ENCODE results near the gene SMIM33. TPM values are rescaled to one million over a fixed set of nuclear protein-coding genes. Genes with fewer than 3 reads are reported as not detected.
"Not testable (repeated sequence)": the region's sequence is repeated elsewhere in the genome, so short reads cannot be mapped to it uniquely, and the experiment has no call there.

SMIM33 gene
- total and polyA plus RNA-seq, 9 of the 15 experiments (the other 6 are each of a cell fraction or from before 2014, with no cell fraction given), result not detected

GRCh38 chr5:139503036-139503817 lies 32.4 kb downstream of the SMIM33 start (continued):
- TF ChIP-seq MLLT1 (IDR thresholded peaks at IDR 0.05) (peak; percentile 37 to 76; a peak in 1 of 4 replicates), CHAMP1 (IDR thresholded peaks at IDR 0.05) (peak; percentile 95), JUN (CRISPR knock-in tag; IDR thresholded peaks at IDR 0.05; ENCODE audit: borderline replicate concordance) (0 out of 2 replicates have a peak, but pooled peaks have one; percentile 82), ZBTB1 (CRISPR knock-in tag; IDR thresholded peaks at IDR 0.05; ENCODE audit: borderline replicate concordance, low read depth) (peak; percentile 74; the same call in 1 of the 2 replicates), CREB1 (CRISPR knock-in tag; IDR thresholded peaks at IDR 0.05) (peak; percentile 66; the same call in 1 of the 2 replicates), CBX1 (IDR thresholded peaks at IDR 0.05; ENCODE audit: low read depth) (0 out of 2 replicates have a peak, but pooled peaks have one; percentile 55), FOXM1 (IDR thresholded peaks at IDR 0.05; ENCODE audit: low read depth) (peak; percentile 57; the same call in 1 of the 2 replicates), GTF2F1 (IDR thresholded peaks at IDR 0.05; ENCODE audit: low read depth, low read length) (0 out of 2 replicates have a peak, but pooled peaks have one; percentile 39)
- TF ChIP-seq JUN (IDR thresholded peaks at IDR 0.05; ENCODE audit: borderline replicate concordance, low read depth, low read length); CREB1 (IDR thresholded peaks at IDR 0.05); FOXM1 (CRISPR knock-in tag; IDR thresholded peaks at IDR 0.05; ENCODE audit: low read depth): not testable (repeated sequence)

Data from K562 (cell line).